Hepatocyte (in vitro differentiated cells): ENCODE data around the gene REM2. TPM values are rescaled to one million over a fixed set of nuclear protein-coding genes. Genes with fewer than 3 reads are reported as not detected.

Source experiments
- DNase-seq: peaks from one replicate; pipeline ENCODE4 v3.0.0-alpha.2; 2016; ENCODE audit warnings: low spot score
- H2AFZ ChIP-seq: fragments of 200-600 bp; sonication (generic); 2 replicates; pipeline ENCODE4 v1.6.0; 2016; ENCODE audit warnings: antibody characterized with exemption, mild to moderate bottlenecking
- H3K27ac ChIP-seq: fragments of 200-600 bp; sonication (generic); 2 replicates; pipeline ENCODE4 v1.5.1; 2016; ENCODE audit warnings: mild to moderate bottlenecking
- H3K27me3 ChIP-seq: fragments of 200-600 bp; sonication (generic); 2 replicates; pipeline ENCODE4 v1.6.1; 2016
- H3K36me3 ChIP-seq: fragments of 200-600 bp; sonication (generic); replicated peaks from 2 replicates; pipeline ENCODE4 v1.5.1; 2016; ENCODE audit warnings: low read depth; ENCODE audit not compliant: insufficient read depth
- H3K4me1 ChIP-seq: fragments of 200-600 bp; sonication (generic); 2 replicates; pipeline ENCODE4 v1.5.1; 2016; ENCODE audit warnings: mild to moderate bottlenecking, moderate library complexity; ENCODE audit not compliant: insufficient read depth
- H3K4me2 ChIP-seq: fragments of 200-600 bp; sonication (generic); 2 replicates; pipeline ENCODE4 v1.6.0; 2016
- H3K4me3 ChIP-seq: fragments of 200-600 bp; sonication (generic); 2 replicates; pipeline ENCODE4 v1.5.1; 2016; ENCODE audit warnings: mild to moderate bottlenecking
- H3K79me2 ChIP-seq: fragments of 200-600 bp; sonication (generic); 2 replicates; pipeline ENCODE4 v1.6.0; 2017; ENCODE audit warnings: mild to moderate bottlenecking
- H3K9me2 ChIP-seq: fragments of 200-600 bp; sonication (generic); replicated peaks from 2 replicates; pipeline ENCODE4 v1.6.0; 2017; ENCODE audit warnings: mild to moderate bottlenecking; ENCODE audit not compliant: insufficient read depth
- H3K9me3 ChIP-seq: fragments of 200-600 bp; sonication (generic); 2 replicates; pipeline ENCODE4 v1.5.1; 2016; ENCODE audit warnings: low read depth, mild to moderate bottlenecking
- H4K20me1 ChIP-seq: fragments of 200-600 bp; sonication (generic); 2 replicates; pipeline ENCODE4 v1.6.0; 2016; ENCODE audit warnings: mild to moderate bottlenecking; ENCODE audit not compliant: insufficient read depth, poor library complexity, severe bottlenecking
- EZH2 ChIP-seq: fragments of 200-600 bp; sonication (generic); IDR thresholded peaks from 2 replicates; pipeline ENCODE4 v1.6.1; 2016; ENCODE audit warnings: antibody characterized with exemption, mild to moderate bottlenecking, borderline replicate concordance
- EZH2phosphoT487 ChIP-seq: fragments of 200-600 bp; sonication (generic); IDR thresholded peaks from one replicate; pipeline ENCODE4 v1.6.1; 2018; ENCODE audit warnings: antibody characterized with exemption, mild to moderate bottlenecking, low read depth, moderate library complexity; ENCODE audit not compliant: unreplicated experiment, severe bottlenecking
- WGBS: methylation state at CpG from one replicate; pipeline ENCODE4 v1.1.6; 2016; ENCODE audit warnings: low lambda C conversion rate; ENCODE audit errors: missing lambda C conversion rate; 5-methylcytosine and 5-hydroxymethylcytosine counted together
- polyA plus RNA-seq: library from polyadenylated mRNA; unstranded; fragments of >200 nt; fragmentation: Nextera tagmentation; extraction: Ambion mirVana; gene quantifications from 2 replicates; pipeline ENCODE4 v1.2.1, GENCODE V29; 2016
- total RNA-seq: library from RNA; depleted of rRNA; stranded (reverse); fragments of >200 nt; gene quantifications from 2 replicates; pipeline ENCODE4 v1.2.3, GENCODE V29; 2014
- TF ChIP-seq, protein P1 (sequence below): fragments of 200-600 bp; sonication (generic); IDR thresholded peaks from 2 replicates; pipeline ENCODE4 v1.5.1; 2016; ENCODE audit warnings: antibody characterized with exemption, mild to moderate bottlenecking; ENCODE audit not compliant: poor library complexity

REM2 gene
- total and polyA plus RNA-seq, 2 experiments from 2014 or later = 1.9 to 5.5 TPM

DNA sequence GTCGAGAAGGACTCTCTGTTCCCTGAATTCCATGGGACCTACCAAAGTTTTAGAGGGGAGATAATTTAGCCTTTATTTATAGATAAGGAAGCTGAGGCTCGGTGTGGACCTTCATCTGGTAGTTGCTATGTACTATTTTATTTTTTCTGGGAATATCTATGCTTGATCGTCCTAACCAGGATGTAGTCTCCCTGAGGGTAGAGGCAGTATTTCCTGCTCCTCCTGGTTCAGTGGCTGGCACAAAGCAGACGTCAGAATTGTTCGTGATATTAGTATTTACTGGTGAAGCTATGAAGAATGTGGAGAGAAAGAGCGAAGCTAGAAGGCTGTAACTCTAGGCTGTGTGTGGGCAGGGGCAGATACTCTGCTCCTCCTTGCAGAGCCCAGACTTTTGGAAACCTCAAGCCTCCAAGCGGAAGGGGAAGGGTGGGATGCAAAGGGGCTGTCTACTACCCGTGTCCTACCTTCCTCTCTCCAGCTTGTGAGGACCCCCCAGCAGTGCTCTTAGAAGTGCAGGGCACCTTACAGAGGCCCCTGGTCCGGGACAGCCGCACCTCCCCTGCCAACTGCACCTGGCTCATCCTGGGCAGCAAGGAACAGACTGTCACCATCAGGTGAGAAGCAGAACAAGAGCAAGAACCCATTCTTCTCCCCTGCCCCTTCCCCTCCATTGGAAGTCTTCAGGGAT is 10.0 kb upstream of the REM2 start:
- no peak for DNase-seq
- peaks cover 15% of the 10 kb centered on the region for H3K4me1 ChIP-seq
- WGBS = 64% methylated on average over 10 of the region's 10 CpGs
- H3K36me3 ChIP-seq = no peaks in the 10 kb centered on the region
- no peak for TF ChIP-seq EZH2phosphoT487
- no peak for TF ChIP-seq EZH2
- TF ChIP-seq, protein P1, sequence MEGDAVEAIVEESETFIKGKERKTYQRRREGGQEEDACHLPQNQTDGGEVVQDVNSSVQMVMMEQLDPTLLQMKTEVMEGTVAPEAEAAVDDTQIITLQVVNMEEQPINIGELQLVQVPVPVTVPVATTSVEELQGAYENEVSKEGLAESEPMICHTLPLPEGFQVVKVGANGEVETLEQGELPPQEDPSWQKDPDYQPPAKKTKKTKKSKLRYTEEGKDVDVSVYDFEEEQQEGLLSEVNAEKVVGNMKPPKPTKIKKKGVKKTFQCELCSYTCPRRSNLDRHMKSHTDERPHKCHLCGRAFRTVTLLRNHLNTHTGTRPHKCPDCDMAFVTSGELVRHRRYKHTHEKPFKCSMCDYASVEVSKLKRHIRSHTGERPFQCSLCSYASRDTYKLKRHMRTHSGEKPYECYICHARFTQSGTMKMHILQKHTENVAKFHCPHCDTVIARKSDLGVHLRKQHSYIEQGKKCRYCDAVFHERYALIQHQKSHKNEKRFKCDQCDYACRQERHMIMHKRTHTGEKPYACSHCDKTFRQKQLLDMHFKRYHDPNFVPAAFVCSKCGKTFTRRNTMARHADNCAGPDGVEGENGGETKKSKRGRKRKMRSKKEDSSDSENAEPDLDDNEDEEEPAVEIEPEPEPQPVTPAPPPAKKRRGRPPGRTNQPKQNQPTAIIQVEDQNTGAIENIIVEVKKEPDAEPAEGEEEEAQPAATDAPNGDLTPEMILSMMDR = no peak
- H3K4me2 ChIP-seq = peak overlapping the region; percentile 79
- peak overlapping the region; percentile 2 for H2AFZ ChIP-seq
- H3K9me2 ChIP-seq = no peaks in the 10 kb centered on the region
- peak overlapping the region; percentile 100 for H3K27ac ChIP-seq
- peak overlapping the region; percentile 76 for H3K4me3 ChIP-seq
- H3K9me3 ChIP-seq = no peaks in the 10 kb centered on the region
- no peaks in the 10 kb centered on the region for H4K20me1 ChIP-seq
- H3K79me2 ChIP-seq = peaks cover 22% of the 10 kb centered on the region
- no peaks in the 10 kb centered on the region for H3K27me3 ChIP-seq

- no peak for TF ChIP-seq EZH2
- TF ChIP-seq, protein P1 = no peak
- TF ChIP-seq EZH2phosphoT487 = no peak
- H3K9me2 ChIP-seq = no peaks in the 10 kb centered on the region
- WGBS = 97% methylated on average over 15 of the region's 15 CpGs
- H3K4me1 ChIP-seq = peaks cover 13% of the 10 kb centered on the region
- no peaks in the 10 kb centered on the region for H4K20me1 ChIP-seq
- H3K36me3 ChIP-seq = no peaks in the 10 kb centered on the region
- no peak overlapping the region for H3K4me3 ChIP-seq
- H3K27ac ChIP-seq = no peak overlapping the region
- no peak overlapping the region for H2AFZ ChIP-seq
- no peaks in the 10 kb centered on the region for H3K27me3 ChIP-seq
- peaks cover 22% of the 10 kb centered on the region for H3K79me2 ChIP-seq
- H3K4me2 ChIP-seq = no peak overlapping the region
- H3K9me3 ChIP-seq = no peaks in the 10 kb centered on the region
- DNase-seq = no peak
These were observed 7.8 kb upstream of the REM2 start for GRCh38 chr14:22875003-22875747.

- Histone ChIP-seq H3K36me3 (no peaks in the 10 kb centered on the region), H3K4me2 (no peak overlapping the region), H3K9me2 (no peaks in the 10 kb centered on the region), H4K20me1 (no peaks in the 10 kb centered on the region), H3K4me1 (peaks cover 7% of the 10 kb centered on the region), H3K4me3 (no peak overlapping the region), H2AFZ (no peak overlapping the region), H3K27me3 (no peaks in the 10 kb centered on the region), H3K9me3 (no peaks in the 10 kb centered on the region), H3K79me2 (peaks cover 22% of the 10 kb centered on the region), H3K27ac (no peak overlapping the region)
- WGBS = 98% methylated on average over 20 of the region's 20 CpGs
- DNase-seq = no peak
- TF ChIP-seq, protein P1 = no peak
- no peak for TF ChIP-seq EZH2
- no peak for TF ChIP-seq EZH2phosphoT487
These were observed 7.2 kb upstream of the REM2 start for GRCh38 chr14:22875748-22876319.
